Stomach (tissue), 9 donors: ENCODE data around the gene CCDC90B. TPM values are rescaled to one million over a fixed set of nuclear protein-coding genes. Genes with fewer than 3 reads are reported as not detected.

Source experiments
- DNase-seq, 2 donors: peaks; one replicate each; pipeline versions ENCODE4 v3.0.0 to v3.0.0-alpha.2; 2013 to 2019
- H3K27ac ChIP-seq, 5 donors: fragments of 200-600 bp in 4 of 5; sonication (generic) in 4 of 5; one replicate each; pipeline ENCODE4 v1.5.1; 2013 to 2019; ENCODE audit warnings: mild to moderate bottlenecking in 1 of 5, moderate library complexity in 1 of 5
- H3K27me3 ChIP-seq, 3 donors: fragments of 200-600 bp; sonication (generic); one replicate each; pipeline ENCODE4 v1.5.1; 2017 to 2019; ENCODE audit warnings: mixed run types in 1 of 3
- H3K36me3 ChIP-seq, 4 donors: fragments of 200-600 bp; sonication (generic); 1 replicate in 3 of 4; 2 replicates in 1 of 4; pipeline ENCODE4 v1.5.1; 2016 to 2019
- H3K4me1 ChIP-seq, 4 donors: fragments of 200-600 bp; sonication (generic); one replicate each; pipeline ENCODE4 v1.5.1; 2016 to 2019
- H3K4me3 ChIP-seq, 4 donors: fragments of 200-600 bp; sonication (generic) in 3 of 4; one replicate each; pipeline ENCODE4 v1.5.1; 2016 to 2019; ENCODE audit warnings: mild to moderate bottlenecking in 1 of 4
- H3K9me3 ChIP-seq, 4 donors: fragments of 200-600 bp; sonication (generic); one replicate each; pipeline ENCODE4 v1.5.1; 2016 to 2019
- CTCF ChIP-seq, 7 experiments: fragments of 450-650 bp in 4 of 7; fragments of 200-600 bp in 3 of 7; sonication (generic) in 3 of 7; IDR thresholded peaks; one replicate each; pipeline ENCODE4 v1.5.1; 2016 to 2019; ENCODE audit warnings: antibody characterized with exemption in 7 of 7, control low read depth in 2 of 7, mild to moderate bottlenecking in 1 of 7
- EP300 ChIP-seq: sonication (generic); formaldehyde crosslinking; IDR thresholded peaks from one replicate; pipeline ENCODE4 v1.6.1; 2017; ENCODE audit warnings: antibody characterized with exemption
- POLR2A ChIP-seq, 4 donors: fragments of 450-650 bp; IDR thresholded peaks; one replicate each; pipeline ENCODE4 v1.6.1; 2016; ENCODE audit warnings: antibody characterized with exemption in 4 of 4, control low read depth in 2 of 4, mild to moderate bottlenecking in 1 of 4, moderate library complexity in 1 of 4
- POLR2AphosphoS5 ChIP-seq, 3 donors: sonication (generic); formaldehyde crosslinking; IDR thresholded peaks; one replicate each; pipeline ENCODE4 v1.6.1; 2016; ENCODE audit warnings: antibody characterized with exemption in 3 of 3
- WGBS, 5 donors: extraction: QIAGEN DNeasy Blood & Tissue Kit in 3 of 5; methylation state at CpG; one replicate each; pipeline versions ENCODE4 v1.1.5 to v1.1.7; 2013 to 2018; 5-methylcytosine and 5-hydroxymethylcytosine counted together
- intact Hi-C: fragments of 100-400 bp; cut with DNase I; formaldehyde crosslinking; loops from one replicate; pipeline ENCODE4 v1.15.1; 2023; ENCODE audit warnings: low total_unique reads
- polyA plus RNA-seq, 3 donors: library from polyadenylated mRNA; stranded (reverse); fragments of 200-250 nt; gene quantifications; one replicate each; pipeline ENCODE4 v1.2.3, GENCODE V29; 2013
- small RNA-seq, 4 donors: library from RNA; depleted of rRNA; stranded (forward); fragments of <200 nt; gene quantifications; one replicate each; pipeline ENCODE3, GENCODE V24; 2016
- total RNA-seq, 5 donors: library from RNA; depleted of rRNA; stranded (reverse); fragments of >200 nt; gene quantifications; one replicate each; pipeline versions ENCODE4 v1.1.0 to v1.2.3, GENCODE V29; 2014 to 2016
- donor health status: healthy with polysubstance abuse.
- donor health status: Bipolar disorder and iron deficiency.
- donor health status: healthy.

CCDC90B gene
- total and polyA plus RNA-seq, 8 donors, result 5.3 to 48.4 (median 29.4) TPM

- no peak for DNase-seq
- Histone ChIP-seq H3K9me3 (no peaks in the 10 kb centered on the region), H3K27ac (no peak overlapping the region), H3K36me3 (no peaks in the 10 kb centered on the region), H3K4me1 (no peaks in the 10 kb centered on the region), H3K27me3 (no peaks in the 10 kb centered on the region), H3K4me3 (no peak overlapping the region)
- WGBS, 5 donors, result 93 to 100% (median 97%) methylated on average over 1 of the region's 1 CpG
- TF ChIP-seq POLR2AphosphoS5 (IDR thresholded peaks at IDR 0.05) (no peak), CTCF (IDR thresholded peaks at IDR 0.05) (no peak), EP300 (no peak), POLR2A (IDR thresholded peaks at IDR 0.05) (no peak)
- intact Hi-C loops, result no loop called here
Measured at GRCh38 chr11:83222499-83222898, 63.7 kb downstream of the CCDC90B start.

- DNase-seq, result no peak
- Histone ChIP-seq H3K27me3 (no peaks in the 10 kb centered on the region), H3K27ac (no peak overlapping the region), H3K4me1 (no peaks in the 10 kb centered on the region), H3K36me3 (no peaks in the 10 kb centered on the region), H3K4me3 (no peak overlapping the region), H3K9me3 (no peaks in the 10 kb centered on the region)
- TF ChIP-seq POLR2A (IDR thresholded peaks at IDR 0.05) (no peak), CTCF (IDR thresholded peaks at IDR 0.05) (no peak), EP300 (no peak), POLR2AphosphoS5 (IDR thresholded peaks at IDR 0.05) (no peak)
- intact Hi-C loops, result no loop called here
Measured at GRCh38 chr11:83221694-83222093, 64.5 kb downstream of the CCDC90B start.

- Histone ChIP-seq H3K9me3 (no peaks in the 10 kb centered on the region), H3K27ac (no peak overlapping the region), H3K4me3 (no peak overlapping the region), H3K36me3 (peaks cover 0 to 6% (median 5%) of the 10 kb centered on the region in 4 donors), H3K4me1 (no peaks in the 10 kb centered on the region), H3K27me3 (no peaks in the 10 kb centered on the region)
- DNase-seq, result no peak
- WGBS, 5 donors, result 88 to 91% (median 89%) methylated on average over 10 of the region's 10 CpGs
- intact Hi-C loops, result no loop called here
- TF ChIP-seq POLR2AphosphoS5 (IDR thresholded peaks at IDR 0.05) (no peak), EP300 (no peak), CTCF (IDR thresholded peaks at IDR 0.05) (no peak), POLR2A (IDR thresholded peaks at IDR 0.05) (no peak)
Measured at GRCh38 chr11:83220260-83220659, 65.9 kb downstream of the CCDC90B start.

- TF ChIP-seq POLR2A (IDR thresholded peaks at IDR 0.05), result no peak
- peak in 2 of 7 experiments; percentile 12 to 15 for TF ChIP-seq CTCF (IDR thresholded peaks at IDR 0.05)
- DNase-seq, result peak in 1 of 2 donors; percentile 22
- no peak overlapping the region for H3K27ac ChIP-seq
- H3K27me3 ChIP-seq, result no peaks in the 10 kb centered on the region
- peaks cover 0 to 13% (median 8%) of the 10 kb centered on the region in 4 donors for H3K36me3 ChIP-seq
- WGBS, 5 donors, result 66 to 83% (median 74%) methylated on average over 8 of the region's 8 CpGs
- H3K9me3 ChIP-seq, result no peaks in the 10 kb centered on the region
- no peak overlapping the region for H3K4me3 ChIP-seq
- no peaks in the 10 kb centered on the region for H3K4me1 ChIP-seq
- intact Hi-C loops, result no loop called here
Measured at GRCh38 chr11:83219095-83219494, 67.1 kb downstream of the CCDC90B start.

Small RNAs within 50 kb of the gene (small RNA-seq; reads per million reads assigned to genes)
- gene AP000873.5, result 0 reads per million in 4 donors

Other genes starting within 250 kb of the CCDC90B start
- 10 to 100 TPM in 1 of 5 donors, 1 to 10 TPM in 3, under 1 TPM in 1; 0.29 to 14.0 (median 3.9) TPM for gene RAB30, start 214.5 kb downstream of the CCDC90B start, total RNA-seq
- 1 to 10 TPM; 1.5 to 5.3 (median 2.2) TPM for gene RAB30, start 214.5 kb downstream of the CCDC90B start, polyA plus RNA-seq
- gene PCF11, start 129.2 kb downstream of the CCDC90B start, total RNA-seq, result 10 to 100 TPM; 58.0 to 87.2 (median 75.9) TPM
- 10 to 100 TPM; 10.1 to 25.4 (median 12.8) TPM for gene PCF11, start 129.2 kb downstream of the CCDC90B start, polyA plus RNA-seq
- gene ANKRD42, start 92.7 kb downstream of the CCDC90B start, total RNA-seq, result 10 to 100 TPM in 2 of 5 donors, 1 to 10 TPM in 2, under 1 TPM in 1; 0.87 to 21.0 (median 5.4) TPM
- 1 to 10 TPM; 4.5 to 6.1 (median 4.5) TPM for gene ANKRD42, start 92.7 kb downstream of the CCDC90B start, polyA plus RNA-seq